GM21423 (cell line): Measurements from ENCODE around the gene AEN.

ENCODE experiments used
- ATAC-seq: cut with Tn5 transposase; IDR thresholded peaks from one replicate; pipeline ENCODE4 v1.9.1; 2021; ENCODE audit warnings: mild to moderate bottlenecking, moderate library complexity; ENCODE audit not compliant: unreplicated experiment

The AEN gene, protein sequence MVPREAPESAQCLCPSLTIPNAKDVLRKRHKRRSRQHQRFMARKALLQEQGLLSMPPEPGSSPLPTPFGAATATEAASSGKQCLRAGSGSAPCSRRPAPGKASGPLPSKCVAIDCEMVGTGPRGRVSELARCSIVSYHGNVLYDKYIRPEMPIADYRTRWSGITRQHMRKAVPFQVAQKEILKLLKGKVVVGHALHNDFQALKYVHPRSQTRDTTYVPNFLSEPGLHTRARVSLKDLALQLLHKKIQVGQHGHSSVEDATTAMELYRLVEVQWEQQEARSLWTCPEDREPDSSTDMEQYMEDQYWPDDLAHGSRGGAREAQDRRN

DNA sequence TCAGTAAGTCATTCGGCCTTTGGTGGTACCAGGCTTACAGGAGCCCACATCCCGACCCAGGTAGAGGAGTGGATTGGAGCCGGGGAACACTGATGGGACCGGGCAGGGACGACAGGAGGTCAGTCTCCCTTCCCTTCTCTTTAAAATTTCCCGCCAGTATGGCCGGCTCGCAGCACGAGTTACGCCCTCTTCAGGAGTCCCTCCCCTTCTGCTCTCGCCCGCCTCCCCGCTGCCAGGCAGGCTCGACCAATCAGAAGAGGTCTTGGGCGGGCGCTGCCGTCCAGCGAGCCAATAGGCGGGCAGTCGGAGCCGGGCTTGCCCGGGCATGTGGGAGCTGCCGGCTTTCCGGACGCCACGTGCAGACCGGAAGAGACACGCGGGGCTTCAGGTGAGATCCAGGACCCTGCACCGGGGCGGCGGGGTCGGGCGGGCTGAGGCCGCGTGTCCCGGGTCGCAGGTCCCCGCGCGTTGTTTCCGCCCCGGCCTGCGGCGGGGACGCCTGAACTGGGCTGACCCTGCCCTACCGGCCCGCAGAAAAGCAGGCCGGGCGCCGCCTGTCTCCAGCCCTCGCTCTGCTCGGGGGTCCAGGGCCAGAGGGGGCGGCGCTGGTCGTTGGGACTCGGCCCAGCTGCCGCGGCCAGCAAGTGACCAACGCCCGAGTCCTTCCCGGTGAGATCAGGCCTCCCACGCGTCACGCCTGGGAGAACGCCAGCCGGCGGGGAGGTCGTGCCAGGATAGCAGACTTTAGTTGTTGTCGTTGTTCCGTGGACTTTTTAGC is at the start of gene AEN:
Gene AEN (plus strand): TSS at position 346 of the 778 bp plus-strand sequence. CDS start 4,870 bp downstream, outside the sequence.
- peak; percentile 95 for ATAC-seq

DNA sequence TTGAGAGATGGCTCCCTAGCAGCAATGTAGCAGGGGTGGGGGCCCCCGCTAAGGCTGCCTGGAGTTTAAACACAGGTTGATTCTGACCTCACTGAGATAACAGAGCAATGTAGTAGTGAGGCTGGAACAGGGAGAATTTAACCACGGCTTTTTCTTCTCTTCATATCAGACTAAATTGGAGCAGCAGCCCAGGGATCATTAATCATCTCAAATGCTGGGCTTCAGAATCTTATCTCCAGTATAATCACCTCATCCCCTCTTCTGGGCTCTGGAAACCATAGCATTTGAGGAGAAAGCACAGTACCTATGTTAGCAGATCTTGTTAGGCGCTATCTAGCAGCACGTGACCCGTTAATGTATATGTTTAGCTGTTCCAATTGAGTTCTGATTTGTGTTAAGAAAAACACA is 49.3 kb upstream of the AEN start:
- no peak for ATAC-seq

DNA sequence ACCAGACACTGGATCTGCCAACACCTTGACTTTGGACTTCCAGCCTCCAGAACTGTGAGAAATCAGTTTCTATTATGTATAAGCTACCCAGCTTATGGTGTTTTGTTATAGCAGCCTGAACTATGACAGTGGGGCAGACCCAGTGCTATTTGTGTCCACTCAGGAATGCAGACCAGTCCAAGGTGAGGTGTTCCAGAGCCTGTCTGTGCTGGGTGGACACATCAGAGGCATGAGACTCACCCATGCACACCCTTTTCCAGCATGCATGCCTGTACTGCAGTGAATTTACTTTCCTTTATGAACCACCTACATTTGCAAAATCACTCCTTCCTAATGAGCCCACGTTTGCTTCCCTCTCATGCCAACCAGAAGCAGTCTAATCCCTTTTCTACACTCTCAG is 47.1 kb upstream of the AEN start:
- no peak for ATAC-seq

DNA sequence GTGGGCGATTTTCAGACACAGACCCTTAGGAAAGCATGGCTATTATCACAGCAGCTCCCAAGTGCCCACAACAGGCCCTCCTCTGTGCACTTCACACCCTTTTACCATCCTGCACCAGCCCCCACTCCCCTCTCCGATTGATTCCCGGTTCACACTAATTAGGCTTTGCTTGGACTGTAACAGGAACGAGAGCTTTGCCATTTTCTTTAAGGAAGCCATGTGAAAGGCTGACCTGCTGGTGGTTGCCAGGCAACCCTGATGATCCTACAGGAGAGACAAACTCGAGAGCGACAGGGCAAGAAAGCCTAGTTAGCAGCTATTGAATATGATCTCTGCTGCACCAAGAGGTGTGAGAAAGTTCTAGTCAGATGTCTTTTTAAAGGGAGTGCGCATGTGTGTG is 46.5 kb upstream of the AEN start:
- no peak for ATAC-seq

DNA sequence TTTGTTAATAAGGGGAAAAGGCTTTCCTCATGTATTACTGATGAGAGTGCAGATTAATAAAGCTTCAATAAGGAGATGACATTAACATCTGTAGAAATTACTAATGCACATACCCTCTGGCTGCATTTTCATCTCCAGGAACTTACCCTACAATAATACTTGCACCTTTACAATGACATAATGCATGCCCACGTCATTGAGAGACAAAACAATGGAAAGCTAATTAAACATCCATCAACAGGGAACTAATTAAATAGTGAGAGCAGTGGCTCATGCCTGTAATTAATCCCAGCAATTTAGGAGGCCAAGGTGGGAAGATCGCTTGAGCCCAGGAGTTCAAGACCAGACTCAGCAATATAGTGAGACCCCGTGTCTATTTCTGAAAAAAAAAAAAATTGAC is 41.8 kb upstream of the AEN start:
- ATAC-seq: no peak

DNA sequence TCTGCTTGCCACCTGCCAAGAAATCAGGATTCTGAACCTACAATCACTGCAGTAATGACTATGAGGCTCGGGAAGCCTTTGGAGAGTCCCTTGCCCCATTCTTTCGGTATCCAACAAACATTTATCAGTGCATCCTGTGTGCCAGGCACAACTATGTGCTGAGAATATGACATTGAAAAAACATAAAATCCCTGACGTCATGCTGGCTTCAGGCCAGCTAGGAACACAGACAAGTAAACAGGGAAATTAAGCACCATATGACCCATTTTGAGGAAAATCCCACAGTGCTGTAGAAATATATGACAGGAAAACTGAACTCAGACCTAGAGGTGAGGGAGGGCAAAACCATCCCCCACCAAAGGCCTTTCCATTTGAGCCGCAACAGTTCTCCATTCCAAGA is 40.6 kb upstream of the AEN start:
- no peak for ATAC-seq

DNA sequence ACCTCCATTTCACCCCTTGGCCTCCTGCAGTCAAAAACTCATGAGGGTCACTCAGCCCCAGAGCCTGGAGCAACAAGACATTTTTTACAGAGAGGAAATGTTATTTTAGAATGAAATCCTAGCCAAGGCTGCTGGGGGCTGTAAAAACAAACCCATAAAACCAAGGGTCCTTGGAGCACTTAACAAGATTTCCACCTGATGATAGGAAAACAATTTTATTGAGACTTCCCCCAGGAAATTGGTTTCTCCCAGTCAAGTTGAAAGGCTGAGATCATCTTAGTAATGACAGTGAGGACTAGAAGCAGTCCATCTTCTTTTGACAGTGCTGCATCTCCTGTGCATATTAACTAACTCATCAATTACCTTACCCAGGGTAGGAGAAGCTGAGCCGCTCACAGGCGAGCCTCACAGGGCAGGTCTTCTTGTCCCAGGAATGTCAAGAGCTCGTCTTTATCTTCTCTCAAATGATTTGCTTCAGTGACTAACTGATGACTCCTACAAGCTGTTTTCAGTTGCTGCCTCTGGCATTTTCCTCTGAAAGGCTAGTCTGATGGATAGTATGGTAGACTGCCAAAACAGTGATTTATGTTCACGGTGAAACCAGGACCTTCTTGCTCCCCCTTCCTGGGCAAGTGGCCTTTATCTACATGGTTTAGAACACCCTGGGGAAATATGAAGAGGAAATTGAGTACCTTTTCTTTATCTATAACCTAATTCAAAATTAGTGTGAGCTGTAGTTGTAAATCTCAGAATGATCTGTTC is 34.6 kb upstream of the AEN start:
- ATAC-seq: no peak

DNA sequence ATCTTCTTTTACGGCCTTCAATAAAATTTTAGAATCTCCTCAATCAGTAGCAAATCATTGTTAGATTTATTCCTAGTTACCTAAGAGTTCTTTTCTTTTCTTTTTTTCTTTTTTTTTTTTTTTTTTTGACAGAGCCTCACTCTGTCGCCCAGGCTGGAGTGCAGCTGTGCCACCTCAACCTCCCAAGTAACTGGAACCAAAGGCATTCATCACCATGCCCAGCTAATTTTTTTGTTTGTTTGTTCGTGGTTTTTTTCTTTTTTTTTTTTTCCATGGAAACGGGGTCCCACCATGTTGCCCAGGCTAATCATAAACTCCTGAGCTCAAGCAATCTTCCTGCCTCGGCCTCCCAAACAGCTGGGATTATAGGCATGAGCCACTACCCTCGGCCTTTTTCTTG is 30.4 kb upstream of the AEN start:
- no peak for ATAC-seq

DNA sequence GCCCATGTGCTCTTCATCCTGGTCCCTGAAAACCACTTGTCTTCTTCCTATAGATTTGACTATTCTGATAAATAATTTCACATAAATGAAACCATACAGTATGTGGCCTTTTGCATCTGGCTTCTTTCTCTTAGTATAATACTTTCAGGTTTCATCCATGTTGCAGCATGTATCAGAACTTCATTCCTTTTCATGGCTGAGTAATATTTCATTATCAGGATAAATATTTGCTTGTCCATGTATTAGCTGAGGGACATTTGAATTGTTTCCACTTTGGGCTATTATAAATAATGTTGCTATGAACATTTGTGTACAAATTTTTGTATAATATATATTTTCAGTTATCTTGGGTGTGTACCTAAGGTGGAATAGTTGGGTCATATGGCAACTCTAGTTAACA is 29.8 kb upstream of the AEN start:
- no peak for ATAC-seq

DNA sequence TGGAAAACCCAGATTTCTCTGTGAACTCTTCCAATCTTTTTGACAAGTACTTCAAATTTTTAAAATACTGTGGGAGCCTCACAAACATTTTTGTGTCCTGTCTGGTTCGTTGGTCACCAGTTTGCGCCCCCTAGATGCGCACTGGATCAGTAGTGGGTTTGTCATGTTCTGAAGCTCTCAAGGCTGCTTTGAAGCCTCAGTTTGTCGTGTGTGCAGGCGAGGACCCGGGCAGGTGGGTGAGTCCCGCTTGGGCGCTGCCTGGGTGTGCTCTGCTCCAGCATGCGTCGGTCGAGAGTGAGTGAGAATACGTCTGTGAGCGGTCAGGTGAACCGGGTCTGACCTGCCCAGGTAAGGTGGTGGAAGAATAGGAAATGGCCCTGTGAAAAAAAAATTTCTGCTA is 17.3 kb upstream of the AEN start:
- no peak for ATAC-seq

DNA sequence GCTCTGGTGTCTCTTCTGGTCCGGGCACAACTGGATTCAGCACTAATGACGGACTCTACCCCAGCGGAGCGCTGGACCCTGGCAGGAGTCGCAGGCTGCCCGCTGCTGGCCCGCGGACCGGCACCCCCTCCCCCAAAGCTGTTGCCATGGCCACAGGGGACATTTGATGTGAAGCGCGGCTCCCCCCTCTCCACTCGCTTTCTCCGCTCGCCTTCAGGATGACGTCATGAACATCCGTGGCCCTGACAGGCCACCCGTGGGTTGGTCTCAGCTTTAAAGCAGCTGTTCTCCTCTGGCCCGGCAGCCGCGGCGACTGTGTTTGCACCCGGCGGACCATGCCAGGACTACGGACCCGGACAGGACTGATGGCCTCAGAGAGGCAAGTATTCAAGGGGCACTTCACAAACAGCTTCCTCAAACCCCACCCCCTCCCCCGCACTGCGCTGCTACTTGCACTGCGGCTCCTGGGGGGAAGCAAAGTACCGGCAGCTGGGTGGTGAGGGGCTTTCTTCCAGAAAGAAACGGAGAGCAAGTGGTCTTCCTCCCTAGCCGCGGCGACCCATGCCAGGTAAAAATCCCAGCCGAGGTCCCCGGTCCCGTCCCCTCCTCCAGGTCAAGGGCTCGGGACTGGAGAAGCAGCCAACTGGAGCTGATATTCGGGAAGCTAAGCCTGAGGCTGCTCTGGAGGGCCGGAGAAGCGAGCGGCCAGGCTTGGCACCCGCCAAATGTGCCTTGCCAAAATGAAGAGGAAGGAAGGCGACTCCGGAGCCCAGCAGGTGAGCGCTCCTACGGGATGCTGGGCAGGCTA is 16.6 kb upstream of the AEN start:
- no peak for ATAC-seq

DNA sequence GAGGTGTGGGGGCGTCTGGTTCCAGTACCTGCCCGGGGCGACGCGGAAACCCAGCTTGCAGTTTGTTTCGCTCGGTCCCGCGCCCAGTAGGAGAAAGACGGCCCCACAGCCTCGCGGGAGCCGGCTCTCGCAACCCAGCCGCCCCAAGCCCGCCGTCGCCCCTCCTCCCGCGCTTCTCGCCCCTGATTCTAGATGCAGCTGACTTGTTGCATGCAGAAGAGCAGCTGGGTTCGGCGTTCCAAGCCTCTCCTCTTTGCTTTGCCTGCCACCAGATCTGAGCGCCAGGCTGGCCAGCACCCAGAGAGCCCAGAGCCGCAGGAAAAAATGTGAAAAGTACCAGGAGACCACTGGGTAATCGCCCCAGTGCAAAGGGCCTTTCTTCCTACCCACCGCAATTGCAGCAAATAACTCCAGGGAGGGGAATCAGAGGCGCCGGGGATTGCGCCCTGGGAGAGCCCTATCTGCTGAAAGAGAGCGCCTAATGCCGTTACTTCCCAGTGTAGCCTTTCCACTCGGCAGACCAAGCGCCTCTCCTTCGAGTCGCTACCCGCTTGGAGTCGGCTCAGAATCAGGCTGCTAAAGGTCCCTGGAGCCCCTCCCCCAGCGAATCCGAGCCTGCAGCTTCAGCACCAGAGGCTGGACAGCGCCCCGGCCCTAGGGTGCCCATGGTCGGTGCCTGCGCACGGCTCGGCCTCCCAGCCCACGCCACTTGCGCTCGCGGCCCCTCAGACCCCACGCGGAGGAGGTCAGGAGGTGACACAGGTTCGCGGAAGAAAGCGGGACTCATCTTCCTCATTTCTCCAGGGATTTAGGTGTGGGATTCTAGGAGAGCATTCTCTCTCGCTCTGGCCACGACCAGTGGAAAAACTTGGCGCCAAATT is 15.7 kb upstream of the AEN start:
- no peak for ATAC-seq

DNA sequence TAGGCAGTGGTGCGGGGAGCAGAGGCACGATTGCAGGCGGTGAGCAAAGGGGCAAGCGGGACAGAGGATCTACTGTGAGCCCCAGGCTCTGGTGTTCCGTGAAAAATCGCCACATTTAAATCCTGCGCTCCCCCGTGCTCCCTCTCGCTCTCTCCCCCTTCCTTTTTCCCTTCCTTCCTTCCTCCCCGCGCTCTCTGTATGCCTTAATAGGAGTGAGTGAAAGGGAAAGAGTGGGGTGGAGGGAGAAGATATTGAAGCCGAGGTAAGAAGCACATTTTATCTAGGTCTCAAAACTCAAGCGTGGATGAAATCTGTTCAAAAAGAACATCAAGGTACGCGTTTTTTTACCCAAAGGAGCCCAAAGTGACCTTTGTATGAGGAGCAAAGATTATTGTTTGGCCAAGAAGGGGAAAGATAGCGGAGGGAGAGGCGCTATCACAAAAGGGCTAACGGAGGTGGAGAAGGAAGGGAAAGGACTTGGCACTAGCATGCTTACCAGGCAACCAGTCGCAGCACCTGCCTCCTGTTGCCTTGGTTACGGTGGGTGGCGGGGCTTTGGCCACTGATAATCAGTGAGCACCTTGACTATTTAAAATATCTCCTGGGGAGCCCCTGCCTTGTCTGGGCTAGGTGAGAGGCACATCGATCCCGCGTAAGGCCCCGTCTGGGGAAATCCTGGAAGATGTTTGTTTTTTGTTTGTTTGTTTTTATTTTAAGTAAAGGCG is 14.9 kb upstream of the AEN start:
- ATAC-seq: no peak

DNA sequence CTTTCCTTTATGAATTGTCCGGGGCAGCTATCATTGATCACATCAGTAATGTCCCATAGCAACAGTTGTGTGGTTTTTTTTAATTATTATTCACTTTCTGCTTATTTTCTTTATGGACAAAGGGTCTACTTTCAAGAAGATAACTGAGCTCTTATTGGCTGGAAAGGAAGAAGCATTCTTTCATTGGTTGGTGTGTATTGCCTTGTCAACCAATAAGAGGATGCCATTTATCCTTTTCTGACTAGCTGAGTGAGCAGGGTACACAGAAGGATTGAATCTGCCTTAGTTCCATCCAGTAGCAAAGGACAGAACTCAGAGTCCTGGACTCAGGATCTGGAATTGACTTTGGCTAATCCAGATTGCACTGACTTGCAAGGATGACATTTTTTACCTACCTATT is 13.2 kb upstream of the AEN start:
- ATAC-seq: no peak

DNA sequence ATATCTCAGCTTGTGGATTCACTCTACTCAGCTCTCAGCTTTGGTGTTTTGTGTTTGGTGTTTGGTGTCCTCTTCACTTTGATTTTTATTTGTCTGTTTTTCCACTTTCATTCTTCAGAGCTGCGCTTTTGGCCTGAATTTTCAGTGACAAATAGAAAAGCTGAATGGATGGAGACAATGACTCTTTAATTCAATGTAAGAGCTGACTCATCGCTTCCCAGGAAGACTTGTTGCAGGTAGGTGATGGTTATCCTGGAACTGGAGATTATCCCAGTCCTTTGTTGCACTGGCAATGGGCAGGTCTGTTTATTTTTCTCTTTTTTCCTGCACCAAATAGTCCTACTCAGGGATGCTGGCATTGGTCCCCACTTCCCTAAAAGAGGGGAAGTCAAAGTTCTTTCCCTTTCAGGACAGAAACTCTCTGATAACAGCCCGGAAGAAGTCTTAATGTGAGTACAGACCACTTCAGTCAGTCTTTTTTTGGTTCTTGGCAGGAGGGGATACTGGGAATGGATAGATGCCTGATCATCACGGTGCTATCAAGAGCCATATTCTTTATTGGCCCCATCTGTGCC is 12.4 kb upstream of the AEN start:
- ATAC-seq: no peak

DNA sequence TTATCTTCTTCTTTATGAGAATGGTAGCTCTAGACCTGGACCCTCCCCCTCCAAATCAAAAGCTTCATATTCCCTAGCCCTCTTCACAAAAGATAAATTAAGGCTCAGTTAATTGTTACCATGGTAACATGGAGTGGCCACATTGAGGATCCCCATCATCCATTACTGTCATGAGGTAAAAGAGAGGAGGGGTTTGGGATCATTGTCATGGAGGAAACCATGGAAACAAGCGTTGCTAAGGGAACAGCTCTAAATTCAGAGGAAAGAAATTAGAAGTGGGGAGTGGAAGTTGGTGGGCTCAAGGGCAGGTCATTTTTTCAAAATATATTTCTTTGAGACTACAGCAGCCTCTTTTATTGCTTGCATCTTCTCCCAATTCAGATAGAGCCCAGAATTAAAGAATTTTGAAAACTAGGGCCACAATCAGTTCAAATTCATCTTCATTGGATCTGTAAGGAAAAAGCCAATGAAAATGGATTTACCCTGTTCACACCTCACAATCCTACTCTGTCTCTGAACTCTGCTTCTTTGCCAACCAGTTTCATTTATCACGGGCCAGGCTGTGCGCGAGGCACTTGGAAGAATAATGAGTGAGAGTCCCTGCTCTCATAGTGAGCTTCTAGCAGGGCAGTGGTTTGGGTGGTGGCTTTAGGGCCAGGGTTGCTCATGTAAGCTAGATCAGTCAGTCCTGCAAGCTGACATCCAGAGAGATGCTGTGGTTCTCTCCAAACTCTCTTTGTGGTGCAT is 11.6 kb upstream of the AEN start:
- ATAC-seq: no peak

DNA sequence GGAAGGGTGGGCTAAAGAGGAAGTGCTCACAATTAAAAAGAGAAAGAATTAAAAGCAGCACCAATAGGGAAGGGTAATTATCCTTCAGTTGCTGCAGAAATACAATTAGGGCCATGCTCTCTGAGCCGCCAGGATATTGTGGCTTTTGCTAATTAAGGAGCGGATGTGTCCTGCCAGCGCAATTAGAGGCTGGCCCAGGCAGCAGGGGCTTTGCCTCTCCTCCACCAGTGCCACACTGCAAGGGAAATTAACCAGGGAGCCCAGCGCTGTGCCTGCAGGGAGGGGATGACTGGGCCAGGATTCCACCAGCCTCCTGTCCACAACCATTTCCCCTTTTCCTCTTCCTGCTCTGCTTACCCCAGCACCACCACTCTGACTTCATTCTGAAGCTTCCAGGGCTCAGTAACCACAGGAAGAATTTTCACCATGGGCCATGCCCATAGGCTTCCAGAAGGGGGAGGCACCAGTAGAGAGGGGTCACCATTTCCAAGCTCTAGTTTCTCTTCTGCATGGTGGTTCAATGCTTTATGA is 10.4 kb upstream of the AEN start:
- no peak for ATAC-seq

DNA sequence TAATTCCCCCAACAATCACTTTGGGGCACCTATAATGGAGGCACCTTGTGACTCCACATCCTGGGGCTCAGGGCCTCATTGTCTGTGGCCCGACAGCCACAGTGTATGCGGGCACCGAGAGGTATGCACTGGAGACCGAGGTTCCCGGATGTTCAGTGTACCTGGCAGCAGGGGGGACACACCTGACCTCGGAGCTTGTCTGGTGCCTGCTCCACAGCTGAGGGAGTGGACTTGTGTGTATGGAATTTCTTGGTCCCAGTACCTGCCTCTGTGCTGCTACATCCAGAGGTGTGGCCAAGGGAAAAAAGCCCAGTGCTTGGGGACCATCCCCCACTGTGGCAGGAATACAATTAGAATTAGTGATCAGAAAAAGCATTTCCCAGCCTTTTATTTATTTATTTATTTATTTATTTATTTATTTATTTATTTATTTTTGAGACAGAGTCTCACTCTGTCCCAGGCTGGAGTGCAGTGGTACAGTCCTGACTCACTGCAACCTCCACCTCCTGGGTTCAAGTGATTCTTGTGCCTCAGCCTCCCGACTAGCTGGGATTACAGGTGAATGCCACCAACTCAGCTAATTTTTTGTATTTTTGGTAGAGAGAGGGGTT is 8.8 kb upstream of the AEN start:
- ATAC-seq: no peak
